GM12878 (cell line): ENCODE measurements around the gene RAB26.

Experiments
- ESRRA ChIP-seq: IDR thresholded peaks from 2 replicates; pipeline ENCODE4 v1.6.1; 2012; ENCODE audit warnings: mild to moderate bottlenecking, low read length, improper control_type of control experiment
- KDM1A ChIP-seq: fragments of 200-600 bp; sonication (generic); IDR thresholded peaks from 2 replicates; pipeline ENCODE4 v1.6.1; 2016; ENCODE audit warnings: borderline replicate concordance
- NFIC ChIP-seq: IDR thresholded peaks from 2 replicates; pipeline ENCODE4 v1.6.1; 2012; ENCODE audit warnings: low read depth, mild to moderate bottlenecking, inconsistent platforms, low read length, moderate library complexity
- POLR2A ChIP-seq: IDR thresholded peaks from 2 replicates; pipeline ENCODE4 v1.6.1; 2011; ENCODE audit warnings: low read depth, mild to moderate bottlenecking, low read length
- TARDBP ChIP-seq: IDR thresholded peaks from 2 replicates; pipeline ENCODE4 v1.6.1; 2016; ENCODE audit warnings: borderline replicate concordance

DNA sequence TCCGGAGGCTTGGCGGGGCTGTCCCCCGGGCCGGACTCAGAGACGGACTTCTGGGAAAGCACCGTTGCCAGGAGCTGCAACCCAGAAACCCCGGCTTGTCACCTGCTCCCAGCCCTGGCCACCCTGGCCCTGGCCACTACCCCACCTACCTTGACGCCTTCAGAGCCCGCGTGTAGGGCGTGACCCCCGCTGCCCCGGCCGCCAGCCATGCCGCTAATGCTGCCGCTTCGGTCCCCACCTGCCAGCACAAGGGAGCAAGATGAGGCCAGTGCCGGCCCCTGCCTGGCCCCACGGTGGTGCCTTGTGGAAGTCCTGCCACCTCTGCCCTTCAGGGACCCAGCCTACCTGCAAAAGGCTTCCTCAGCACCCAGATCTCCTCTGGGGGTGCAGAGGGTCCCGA, 36.5 kb downstream of the RAB26 start:
- no peak for TF ChIP-seq KDM1A
- TF ChIP-seq TARDBP: no peak
- TF ChIP-seq NFIC: no peak
- no peak for TF ChIP-seq POLR2A
- TF ChIP-seq ESRRA: no peak
